IMR-90 (cell line): Measurements from ENCODE around the gene IZUMO2.

Experiments used
- BHLHE40 ChIP-seq: fragments of 150-350 bp; IDR thresholded peaks from 2 replicates; pipeline ENCODE4 v1.6.1; 2016; ENCODE audit warnings: mild to moderate bottlenecking, low read depth, low read length
- CEBPB ChIP-seq: IDR thresholded peaks from 2 replicates; pipeline ENCODE4 v1.6.1; 2012; ENCODE audit warnings: low read depth, low read length, improper control_type of control experiment
- FOS ChIP-seq: fragments of 150-350 bp; IDR thresholded peaks from 2 replicates; pipeline ENCODE4 v1.6.1; 2016; ENCODE audit warnings: low read depth, low read length
- MAZ ChIP-seq: IDR thresholded peaks from 2 replicates; pipeline ENCODE4 v1.6.1; 2012; ENCODE audit warnings: low read depth, mild to moderate bottlenecking, low read length, improper control_type of control experiment, moderate library complexity, borderline replicate concordance
- POLR2A ChIP-seq: IDR thresholded peaks from 2 replicates; pipeline ENCODE4 v1.6.1; 2012; ENCODE audit warnings: mild to moderate bottlenecking, low read depth, low read length
- RAD21 ChIP-seq: IDR thresholded peaks from 2 replicates; pipeline ENCODE4 v1.6.1; 2012; ENCODE audit warnings: low read length, improper control_type of control experiment
- RCOR1 ChIP-seq: IDR thresholded peaks from 2 replicates; pipeline ENCODE4 v1.6.1; 2012; ENCODE audit warnings: mild to moderate bottlenecking, low read length, improper control_type of control experiment; ENCODE audit not compliant: insufficient replicate concordance
- RFX5 ChIP-seq: IDR thresholded peaks from 2 replicates; pipeline ENCODE4 v1.8.0; 2012; ENCODE audit warnings: low read depth, mild to moderate bottlenecking, low read length, moderate library complexity
- SMC3 ChIP-seq: fragments of 150-350 bp; IDR thresholded peaks from 2 replicates; pipeline ENCODE4 v1.6.1; 2016; ENCODE audit warnings: low read depth, mild to moderate bottlenecking, antibody characterized with exemption, low read length, moderate library complexity
- TF ChIP-seq, protein P1 (sequence below): conservative IDR thresholded peaks from 2 replicates; pipeline ENCODE4 v1.5.1; 2012; ENCODE audit warnings: mild to moderate bottlenecking, low read depth, low read length, improper control_type of control experiment
- TF ChIP-seq, protein P2 (sequence below): fragments of 150-350 bp; IDR thresholded peaks from 2 replicates; pipeline ENCODE4 v1.6.1; 2017; ENCODE audit warnings: mild to moderate bottlenecking, antibody characterized with exemption, low read length, low read depth

DNA sequence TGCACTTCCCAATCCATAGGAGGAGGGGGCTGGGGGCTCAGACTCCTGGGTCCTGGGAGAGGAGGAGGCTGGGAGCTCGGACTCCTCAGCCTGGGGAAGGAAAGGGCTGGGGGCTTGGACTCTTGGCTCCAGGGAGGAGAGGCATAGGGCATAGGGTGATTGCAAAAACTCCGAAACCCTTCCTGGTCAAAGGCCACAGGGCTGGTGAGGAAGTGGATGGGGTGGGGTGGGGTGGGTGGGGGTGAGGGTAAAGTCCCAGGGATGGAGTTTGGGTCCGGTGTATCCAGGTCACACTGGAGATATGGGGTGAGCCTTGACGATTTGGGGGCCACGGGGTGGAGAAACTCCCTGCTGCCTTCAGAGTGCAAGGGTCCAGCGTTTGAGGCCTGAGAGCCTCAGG lies 43.1 kb upstream of the IZUMO2 start:
- TF ChIP-seq, protein P1, sequence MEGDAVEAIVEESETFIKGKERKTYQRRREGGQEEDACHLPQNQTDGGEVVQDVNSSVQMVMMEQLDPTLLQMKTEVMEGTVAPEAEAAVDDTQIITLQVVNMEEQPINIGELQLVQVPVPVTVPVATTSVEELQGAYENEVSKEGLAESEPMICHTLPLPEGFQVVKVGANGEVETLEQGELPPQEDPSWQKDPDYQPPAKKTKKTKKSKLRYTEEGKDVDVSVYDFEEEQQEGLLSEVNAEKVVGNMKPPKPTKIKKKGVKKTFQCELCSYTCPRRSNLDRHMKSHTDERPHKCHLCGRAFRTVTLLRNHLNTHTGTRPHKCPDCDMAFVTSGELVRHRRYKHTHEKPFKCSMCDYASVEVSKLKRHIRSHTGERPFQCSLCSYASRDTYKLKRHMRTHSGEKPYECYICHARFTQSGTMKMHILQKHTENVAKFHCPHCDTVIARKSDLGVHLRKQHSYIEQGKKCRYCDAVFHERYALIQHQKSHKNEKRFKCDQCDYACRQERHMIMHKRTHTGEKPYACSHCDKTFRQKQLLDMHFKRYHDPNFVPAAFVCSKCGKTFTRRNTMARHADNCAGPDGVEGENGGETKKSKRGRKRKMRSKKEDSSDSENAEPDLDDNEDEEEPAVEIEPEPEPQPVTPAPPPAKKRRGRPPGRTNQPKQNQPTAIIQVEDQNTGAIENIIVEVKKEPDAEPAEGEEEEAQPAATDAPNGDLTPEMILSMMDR = no peak
- TF ChIP-seq SMC3 (no peak), RAD21 (no peak), BHLHE40 (no peak), RFX5 (no peak), RCOR1 (no peak), POLR2A (no peak), CEBPB (no peak), MAZ (no peak), FOS (no peak)
- TF ChIP-seq, protein P2, sequence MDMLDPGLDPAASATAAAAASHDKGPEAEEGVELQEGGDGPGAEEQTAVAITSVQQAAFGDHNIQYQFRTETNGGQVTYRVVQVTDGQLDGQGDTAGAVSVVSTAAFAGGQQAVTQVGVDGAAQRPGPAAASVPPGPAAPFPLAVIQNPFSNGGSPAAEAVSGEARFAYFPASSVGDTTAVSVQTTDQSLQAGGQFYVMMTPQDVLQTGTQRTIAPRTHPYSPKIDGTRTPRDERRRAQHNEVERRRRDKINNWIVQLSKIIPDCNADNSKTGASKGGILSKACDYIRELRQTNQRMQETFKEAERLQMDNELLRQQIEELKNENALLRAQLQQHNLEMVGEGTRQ = no peak
